Uterus (tissue), 4 donors: ENCODE data around the gene NR2F2. TPM values are rescaled to one million over a fixed set of nuclear protein-coding genes. Genes with fewer than 3 reads are reported as not detected.

Experiments used
- DNase-seq, 2 donors: peaks; one replicate each; pipeline ENCODE4 v3.0.0-alpha.2; 2019 to 2020
- H3K27ac ChIP-seq, 2 donors: fragments of 200-600 bp; sonication (generic); 1 replicate in 1 of 2; 2 replicates in 1 of 2; pipeline ENCODE4 v1.5.1; 2016 to 2018
- H3K27me3 ChIP-seq, 2 donors: fragments of 200-600 bp; sonication (generic); one replicate each; pipeline ENCODE4 v1.5.1; 2018 to 2019; ENCODE audit warnings: control low read depth in 1 of 2
- H3K36me3 ChIP-seq, 2 donors: fragments of 200-600 bp; sonication (generic); one replicate each; pipeline ENCODE4 v1.5.1; 2019; ENCODE audit warnings: control low read depth in 1 of 2
- H3K4me1 ChIP-seq, 2 donors: fragments of 200-600 bp; sonication (generic); one replicate each; pipeline ENCODE4 v1.5.1; 2018 to 2019; ENCODE audit warnings: control low read depth in 1 of 2
- H3K4me3 ChIP-seq, 2 donors: fragments of 200-600 bp; sonication (generic); 1 replicate in 1 of 2; 2 replicates in 1 of 2; pipeline ENCODE4 v1.5.1; 2018 to 2019; ENCODE audit warnings: mild to moderate bottlenecking in 1 of 2
- H3K9me3 ChIP-seq, 2 donors: fragments of 200-600 bp; sonication (generic); one replicate each; pipeline ENCODE4 v1.5.1; 2019; ENCODE audit warnings: control low read depth in 1 of 2
- CTCF ChIP-seq, 4 experiments: fragments of 200-600 bp in 2 of 4; fragments of 450-650 bp in 2 of 4; sonication (generic) in 2 of 4; IDR thresholded peaks; one replicate each; pipeline ENCODE4 v1.5.1; 2016 to 2019; ENCODE audit warnings: antibody characterized with exemption in 4 of 4, mild to moderate bottlenecking in 2 of 4, moderate library complexity in 1 of 4
- POLR2A ChIP-seq, 2 donors: fragments of 450-650 bp; IDR thresholded peaks; one replicate each; pipeline ENCODE4 v1.6.1; 2016; ENCODE audit warnings: antibody characterized with exemption in 2 of 2, mild to moderate bottlenecking in 1 of 2, moderate library complexity in 1 of 2
- intact Hi-C: fragments of 100-400 bp; cut with DNase I; formaldehyde crosslinking; loops from one replicate; pipeline ENCODE4 v1.15.1; 2023; ENCODE audit warnings: low total_unique reads
- total RNA-seq, 4 donors: library from RNA; depleted of rRNA in 3 of 4; stranded (reverse); fragments of >200 nt in 3 of 4; gene quantifications; one replicate each; pipeline versions ENCODE4 v1.1.0 to v1.2.4, GENCODE V29; 2014 to 2023
- donor health status: DM: yes; HTN: yes; CAD: no.

NR2F2 gene
- total RNA-seq, 4 donors from 2014 or later = 23.6 to 255 (median 51.9) TPM

DNA sequence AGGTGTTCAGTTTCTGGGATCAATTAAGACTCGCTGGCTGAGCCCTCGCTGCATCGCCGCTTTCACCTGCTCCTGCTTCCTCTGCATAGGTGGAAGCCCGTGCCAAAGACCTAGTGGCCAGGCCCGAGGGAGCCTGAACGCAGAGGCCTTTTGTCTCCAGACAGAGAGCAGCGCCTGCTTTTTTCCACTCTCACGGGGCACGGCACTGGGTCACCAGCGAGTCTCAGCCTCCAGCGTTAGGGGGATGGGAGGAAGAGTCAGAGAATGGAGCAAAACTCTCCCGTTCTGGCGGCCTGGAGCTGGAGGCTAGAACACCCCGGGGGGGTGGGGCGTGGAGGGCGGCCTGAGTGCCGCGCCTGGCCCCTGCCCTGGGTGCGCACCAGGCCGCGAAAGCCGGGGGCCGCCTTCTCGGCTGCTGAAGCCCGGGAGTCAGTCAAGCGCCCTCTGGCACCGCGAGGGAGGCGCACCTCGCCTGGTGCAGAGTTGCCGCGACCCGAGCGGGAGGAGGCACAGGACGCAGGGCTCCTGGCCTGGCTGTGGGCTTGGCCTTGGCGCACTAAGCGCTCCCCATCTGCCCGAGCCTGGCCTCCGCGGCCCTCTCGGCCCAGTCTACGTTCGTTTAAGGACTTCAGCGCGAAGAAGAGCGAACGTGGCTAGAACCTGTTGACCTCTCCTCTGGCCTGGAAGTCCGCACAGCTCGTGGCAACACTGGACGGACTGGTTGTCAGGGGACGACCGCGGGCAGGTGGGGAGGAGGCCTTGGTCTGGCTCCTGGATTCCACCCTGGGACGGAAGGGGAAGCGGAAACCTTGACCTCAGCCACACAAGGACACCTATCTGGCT, 21.5 kb downstream of the NR2F2 start:
- H3K4me3 ChIP-seq = peak overlapping the region; percentile 13 to 36
- no peaks in the 10 kb centered on the region for H3K27me3 ChIP-seq
- intact Hi-C loops = no loop called here
- peak overlapping the region; percentile 94 to 100 for H3K27ac ChIP-seq
- TF ChIP-seq POLR2A (IDR thresholded peaks at IDR 0.05) (no peak), CTCF (IDR thresholded peaks at IDR 0.05) (peak in 1 of 4 experiments; percentile 4)
- no peaks in the 10 kb centered on the region for H3K9me3 ChIP-seq
- no peaks in the 10 kb centered on the region for H3K4me1 ChIP-seq
- H3K36me3 ChIP-seq = no peaks in the 10 kb centered on the region
- DNase-seq = peak; percentile 67 to 68

- Histone ChIP-seq H3K36me3 (no peaks in the 10 kb centered on the region), H3K4me3 (peak overlapping the region; percentile 13 to 51), H3K27me3 (no peaks in the 10 kb centered on the region), H3K27ac (peak overlapping the region; percentile 94 to 100), H3K9me3 (no peaks in the 10 kb centered on the region), H3K4me1 (no peaks in the 10 kb centered on the region)
- intact Hi-C loops = no loop called here
- TF ChIP-seq CTCF (IDR thresholded peaks at IDR 0.05) (no peak), POLR2A (IDR thresholded peaks at IDR 0.05) (no peak)
- no peak for DNase-seq
These were observed 22.3 kb downstream of the NR2F2 start for GRCh38 chr15:96352604-96353405.

DNA sequence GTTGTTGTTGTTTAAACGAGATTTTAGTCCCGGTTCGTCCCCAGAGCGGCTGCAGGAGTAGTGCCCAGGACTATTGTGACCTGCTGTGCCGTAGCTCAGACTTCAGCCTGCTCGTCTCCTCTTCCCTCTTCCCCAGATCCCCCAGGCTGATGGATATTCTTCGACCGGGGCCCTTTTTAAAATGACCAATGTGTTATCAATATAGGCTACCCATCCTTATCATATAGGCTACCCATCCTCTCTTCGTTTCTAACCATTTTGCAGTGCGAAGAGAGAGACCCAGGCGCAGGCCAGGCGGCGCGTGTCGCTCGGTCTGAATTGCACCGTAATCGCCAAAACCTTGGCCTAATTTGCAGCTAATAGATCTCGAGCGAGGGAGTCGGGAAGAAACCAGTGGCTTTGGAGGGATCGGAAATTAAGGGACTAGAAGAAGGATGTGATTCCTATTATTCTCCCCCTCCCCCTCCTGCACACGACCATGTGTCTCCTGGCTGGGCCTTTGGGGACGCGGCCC, 23.0 kb downstream of the NR2F2 start:
- no peaks in the 10 kb centered on the region for H3K9me3 ChIP-seq
- intact Hi-C loops = no loop called here
- no peak for DNase-seq
- no peaks in the 10 kb centered on the region for H3K4me1 ChIP-seq
- TF ChIP-seq POLR2A (IDR thresholded peaks at IDR 0.05) (peak in 1 of 2 donors; percentile 7), CTCF (IDR thresholded peaks at IDR 0.05) (no peak)
- no peaks in the 10 kb centered on the region for H3K27me3 ChIP-seq
- peak overlapping the region; percentile 51 to 59 for H3K4me3 ChIP-seq
- peak overlapping the region; percentile 94 to 100 for H3K27ac ChIP-seq
- H3K36me3 ChIP-seq = no peaks in the 10 kb centered on the region

DNA sequence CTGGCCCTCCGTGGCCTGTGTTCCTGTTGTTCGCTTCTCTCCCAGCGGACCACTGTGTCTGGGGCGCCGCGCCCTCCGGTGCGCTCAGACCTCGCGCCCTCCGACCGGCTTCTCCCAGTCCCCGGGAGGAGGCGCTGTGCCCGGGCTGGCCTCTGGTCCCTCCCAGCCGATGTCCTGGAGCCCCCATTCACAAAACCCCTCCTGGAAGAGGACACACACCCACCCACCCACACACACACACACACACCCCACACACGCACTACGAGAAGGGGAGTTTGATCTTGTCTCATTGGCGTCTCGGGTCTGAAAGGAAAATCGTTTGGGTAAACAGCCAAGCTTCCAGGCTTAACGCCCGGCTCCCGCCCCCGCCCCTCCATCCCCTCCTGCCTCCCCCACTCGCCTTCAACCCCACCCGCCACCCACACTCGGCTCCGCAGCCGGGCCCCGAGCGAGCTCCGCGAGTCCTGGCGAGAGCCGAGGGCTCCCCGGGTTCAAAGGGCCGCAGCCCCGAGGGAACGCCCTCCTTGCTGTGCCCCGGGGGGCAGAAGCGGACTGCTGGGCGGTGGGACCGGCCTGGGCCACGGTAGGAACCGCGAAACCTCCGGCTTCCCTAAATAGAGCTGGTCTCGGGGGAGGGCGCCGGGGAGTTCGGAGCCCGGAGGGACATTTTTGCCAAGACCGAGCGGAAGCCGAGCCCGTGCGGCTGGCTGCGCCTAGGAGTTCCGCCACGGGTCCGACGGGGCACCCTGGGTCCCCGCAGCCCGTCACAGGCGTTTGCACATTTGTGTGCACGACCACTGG, 23.6 kb downstream of the NR2F2 start:
- Histone ChIP-seq H3K4me3 (peak overlapping the region; percentile 51 to 59), H3K4me1 (no peaks in the 10 kb centered on the region), H3K9me3 (no peaks in the 10 kb centered on the region), H3K27me3 (no peaks in the 10 kb centered on the region), H3K27ac (peak overlapping the region; percentile 94 to 100), H3K36me3 (no peaks in the 10 kb centered on the region)
- TF ChIP-seq CTCF (IDR thresholded peaks at IDR 0.05) = peak; percentile 48 to 80 (median 65)
- peak in 1 of 2 donors; percentile 34 for TF ChIP-seq POLR2A (IDR thresholded peaks at IDR 0.05)
- DNase-seq = peak; percentile 83 to 85
- intact Hi-C loops = no loop called here
